HepG2 (cell line): ENCODE measurements around the gene HES1. TPM values are rescaled to one million over a fixed set of nuclear protein-coding genes. Genes with fewer than 3 reads are reported as not detected.

Experiments
- BHLHE40 ChIP-seq: IDR thresholded peaks from 2 replicates; pipeline ENCODE4 v1.6.1; 2011; ENCODE audit warnings: low read length, improper control_type of control experiment
- ELF3 ChIP-seq: IDR thresholded peaks from 2 replicates; pipeline ENCODE4 v1.6.1; 2016; ENCODE audit warnings: missing genetic modification reagents, missing compliant biosample characterization
- GPBP1L1 ChIP-seq: sonication (generic); formaldehyde crosslinking; IDR thresholded peaks from 2 replicates; pipeline ENCODE4 v1.5.0; 2020; ENCODE audit warnings: mild to moderate bottlenecking, missing genetic modification reagents
- HDAC2 ChIP-seq: sonication (generic); formaldehyde crosslinking; IDR thresholded peaks from 2 replicates; pipeline ENCODE4 v1.4.0; 2020; ENCODE audit warnings: missing genetic modification reagents
- KAT7 ChIP-seq: IDR thresholded peaks from 2 replicates; pipeline ENCODE4 v1.6.1; 2018; ENCODE audit warnings: borderline replicate concordance, missing compliant biosample characterization
- KLF15 ChIP-seq: sonication (generic); formaldehyde crosslinking; IDR thresholded peaks from 2 replicates; pipeline ENCODE4 v1.8.1; 2023; ENCODE audit warnings: borderline replicate concordance, mild to moderate bottlenecking, inconsistent platforms, missing genetic modification reagents, mixed read lengths
- KMT2B ChIP-seq: IDR thresholded peaks from 2 replicates; pipeline ENCODE4 v1.6.1; 2016; ENCODE audit warnings: missing genetic modification reagents, missing compliant biosample characterization
- MTF1 ChIP-seq: sonication (generic); formaldehyde crosslinking; IDR thresholded peaks from 2 replicates; pipeline ENCODE4 v1.5.0; 2020; ENCODE audit warnings: missing genetic modification reagents
- NAIF1 ChIP-seq: sonication (generic); formaldehyde crosslinking; IDR thresholded peaks from 2 replicates; pipeline ENCODE4 v1.5.0; 2020; ENCODE audit warnings: mild to moderate bottlenecking, missing genetic modification reagents, borderline replicate concordance
- NR1H2 ChIP-seq: sonication (generic); formaldehyde crosslinking; IDR thresholded peaks from 2 replicates; pipeline ENCODE4 v1.8.1; 2022; ENCODE audit warnings: low read depth, missing genetic modification reagents, borderline replicate concordance
- PLRG1 ChIP-seq: fragments of 450-650 bp; conservative IDR thresholded peaks from 2 replicates; pipeline ENCODE4 v1.6.1; 2016
- POGZ ChIP-seq: sonication (generic); formaldehyde crosslinking; IDR thresholded peaks from 2 replicates; pipeline ENCODE4 v1.4.0; 2020; ENCODE audit warnings: mild to moderate bottlenecking, missing genetic modification reagents
- SCMH1 ChIP-seq: sonication (generic); formaldehyde crosslinking; IDR thresholded peaks from 2 replicates; pipeline ENCODE4 v1.9.0; 2021; ENCODE audit warnings: missing genetic modification reagents, mild to moderate bottlenecking, borderline replicate concordance
- SRF ChIP-seq: IDR thresholded peaks from 2 replicates; pipeline ENCODE4 v1.6.1; 2011; ENCODE audit warnings: mild to moderate bottlenecking, low read depth, low read length, moderate library complexity
- SRSF1 ChIP-seq: fragments of 200-400 bp; formaldehyde crosslinking; optimal IDR thresholded peaks from 2 replicates; pipeline ENCODE3; 2017; ENCODE audit warnings: mild to moderate bottlenecking, low read depth, low read length, moderate library complexity
- TSC22D2 ChIP-seq: sonication (generic); formaldehyde crosslinking; IDR thresholded peaks from 2 replicates; pipeline ENCODE4 v1.5.1; 2020; ENCODE audit warnings: missing genetic modification reagents, mild to moderate bottlenecking, borderline replicate concordance
- U2AF1 ChIP-seq: fragments of 200-400 bp; formaldehyde crosslinking; optimal IDR thresholded peaks from 2 replicates; pipeline ENCODE3; 2017; ENCODE audit warnings: mild to moderate bottlenecking, low read depth, low read length
- ZBTB46 ChIP-seq: sonication (generic); formaldehyde crosslinking; IDR thresholded peaks from 2 replicates; pipeline ENCODE4 v1.4.0; 2020; ENCODE audit warnings: mild to moderate bottlenecking, missing genetic modification reagents, borderline replicate concordance
- ZBTB7B ChIP-seq: sonication (generic); formaldehyde crosslinking; IDR thresholded peaks from 2 replicates; pipeline ENCODE4 v1.4.0; 2020; ENCODE audit warnings: missing genetic modification reagents
- ZFY ChIP-seq: sonication (generic); formaldehyde crosslinking; IDR thresholded peaks from 2 replicates; pipeline ENCODE4 v1.4.0; 2020; ENCODE audit warnings: missing genetic modification reagents
- ZKSCAN1 ChIP-seq: fragments of 150-350 bp; IDR thresholded peaks from 2 replicates; pipeline ENCODE4 v1.6.1; 2014; ENCODE audit warnings: low read length
- ZNF20 ChIP-seq: sonication (generic); formaldehyde crosslinking; IDR thresholded peaks from 2 replicates; pipeline ENCODE4 v1.4.0; 2020; ENCODE audit warnings: mild to moderate bottlenecking, moderate library complexity, missing genetic modification reagents
- ZNF24 ChIP-seq: fragments of 450-650 bp; IDR thresholded peaks from 2 replicates; pipeline ENCODE4 v1.6.1; 2017; ENCODE audit warnings: antibody characterized with exemption, mild to moderate bottlenecking
- ZNF251 ChIP-seq: sonication (generic); formaldehyde crosslinking; IDR thresholded peaks from 2 replicates; pipeline ENCODE4 v1.9.0; 2021; ENCODE audit warnings: mild to moderate bottlenecking, missing genetic modification reagents
- ZNF30 ChIP-seq: sonication (generic); formaldehyde crosslinking; IDR thresholded peaks from 2 replicates; pipeline ENCODE4 v1.5.0; 2020; ENCODE audit warnings: mild to moderate bottlenecking, missing genetic modification reagents
- ZNF343 ChIP-seq: sonication (generic); formaldehyde crosslinking; IDR thresholded peaks from 2 replicates; pipeline ENCODE4 v1.4.0; 2020; ENCODE audit warnings: mild to moderate bottlenecking, missing genetic modification reagents
- ZNF468 ChIP-seq: sonication (generic); formaldehyde crosslinking; IDR thresholded peaks from 2 replicates; pipeline ENCODE4 v1.8.0; 2022; ENCODE audit warnings: mild to moderate bottlenecking, moderate library complexity, missing genetic modification reagents
- ZNF678 ChIP-seq: sonication (generic); formaldehyde crosslinking; IDR thresholded peaks from 2 replicates; pipeline ENCODE4 v1.4.0; 2020; ENCODE audit warnings: mild to moderate bottlenecking, missing genetic modification reagents
- ZNF7 ChIP-seq: IDR thresholded peaks from 2 replicates; pipeline ENCODE4 v1.6.1; 2016; ENCODE audit warnings: missing biosample characterization, missing genetic modification reagents
- polyA plus RNA-seq, 8 experiments: library from polyadenylated mRNA; depleted of rRNA in 3 of 8; stranded (reverse) in 7 of 8; unstranded in 1 of 8; fragments of >200 nt; fragmentation: Illumina TruSeq in 4 of 8; extraction: Trizol in 4 of 8; gene quantifications; 2 replicates each; pipeline versions ENCODE4 v1.2.1 to v1.2.3, GENCODE V29; 2011 to 2016; ENCODE audit warnings: low read depth in 4 of 8, missing spikeins in 1 of 8, mixed read lengths in 1 of 8; ENCODE audit not compliant: insufficient read depth in 1 of 8
- total RNA-seq, 5 experiments: library from RNA; depleted of rRNA; stranded (reverse); fragments of >200 nt; fragmentation: Illumina TruSeq; extraction: Trizol; gene quantifications; 2 replicates each; pipeline ENCODE4 v1.2.3, GENCODE V29; 2016; ENCODE audit warnings: low read depth in 1 of 5
- TF ChIP-seq, protein P1 (sequence below): sonication (generic); formaldehyde crosslinking; IDR thresholded peaks from 2 replicates; pipeline ENCODE4 v1.4.0; 2020; ENCODE audit warnings: missing genetic modification reagents, borderline replicate concordance

The HES1 gene
- total and polyA plus RNA-seq, 2 of the 13 experiments (the other 11 are each of a cell fraction or from before 2014, with no cell fraction given): 15.4 to 19.8 TPM

DNA sequence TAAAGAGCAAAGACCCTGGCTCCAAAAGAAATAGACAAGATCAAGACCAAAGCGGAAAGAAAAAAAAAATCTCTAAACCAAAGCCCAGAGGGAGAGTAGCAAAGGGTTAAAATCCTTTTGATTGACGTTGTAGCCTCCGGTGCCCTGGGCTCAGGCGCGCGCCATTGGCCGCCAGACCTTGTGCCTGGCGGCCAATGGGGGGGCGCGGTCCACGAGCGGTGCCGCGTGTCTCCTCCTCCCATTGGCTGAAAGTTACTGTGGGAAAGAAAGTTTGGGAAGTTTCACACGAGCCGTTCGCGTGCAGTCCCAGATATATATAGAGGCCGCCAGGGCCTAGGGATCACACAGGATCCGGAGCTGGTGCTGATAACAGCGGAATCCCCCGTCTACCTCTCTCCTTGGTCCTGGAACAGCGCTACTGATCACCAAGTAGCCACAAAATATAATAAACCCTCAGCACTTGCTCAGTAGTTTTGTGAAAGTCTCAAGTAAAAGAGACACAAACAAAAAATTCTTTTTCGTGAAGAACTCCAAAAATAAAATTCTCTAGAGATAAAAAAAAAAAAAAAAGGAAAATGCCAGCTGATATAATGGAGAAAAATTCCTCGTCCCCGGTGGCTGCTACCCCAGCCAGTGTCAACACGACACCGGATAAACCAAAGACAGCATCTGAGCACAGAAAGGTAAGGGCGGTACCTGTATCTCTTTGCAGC, at the start of gene HES1 (continued):
- TF ChIP-seq ZBTB46 (CRISPR knock-in tag): no peak
- no peak for TF ChIP-seq KAT7 (CRISPR knock-in tag)
- TF ChIP-seq ZNF343: 0 out of 2 replicates have a peak, but pooled peaks have one; percentile 32
- TF ChIP-seq KLF15 (CRISPR knock-in tag): peak; percentile 64; the same call in 1 of the 2 replicates
- peak; percentile 55 for TF ChIP-seq KMT2B
- TF ChIP-seq ZNF20 (CRISPR knock-in tag): no peak
- no peak for TF ChIP-seq ZNF24
- TF ChIP-seq U2AF1: no peak
- peak; percentile 84 for TF ChIP-seq ZFY (CRISPR knock-in tag)
- TF ChIP-seq SRSF1: peak; percentile 44
- TF ChIP-seq GPBP1L1 (CRISPR knock-in tag): no peak
- TF ChIP-seq POGZ (CRISPR knock-in tag): no peak
- TF ChIP-seq, protein P1, sequence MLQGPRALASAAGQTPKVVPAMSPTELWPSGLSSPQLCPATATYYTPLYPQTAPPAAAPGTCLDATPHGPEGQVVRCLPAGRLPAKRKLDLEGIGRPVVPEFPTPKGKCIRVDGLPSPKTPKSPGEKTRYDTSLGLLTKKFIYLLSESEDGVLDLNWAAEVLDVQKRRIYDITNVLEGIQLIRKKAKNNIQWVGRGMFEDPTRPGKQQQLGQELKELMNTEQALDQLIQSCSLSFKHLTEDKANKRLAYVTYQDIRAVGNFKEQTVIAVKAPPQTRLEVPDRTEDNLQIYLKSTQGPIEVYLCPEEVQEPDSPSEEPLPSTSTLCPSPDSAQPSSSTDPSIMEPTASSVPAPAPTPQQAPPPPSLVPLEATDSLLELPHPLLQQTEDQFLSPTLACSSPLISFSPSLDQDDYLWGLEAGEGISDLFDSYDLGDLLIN (CRISPR knock-in tag): no peak
- TF ChIP-seq ZNF30 (CRISPR knock-in tag): no peak
- no peak for TF ChIP-seq ZNF7 (CRISPR knock-in tag)
- peak; percentile 90 for TF ChIP-seq BHLHE40
- no peak for TF ChIP-seq TSC22D2
- no peak for TF ChIP-seq ZNF468 (CRISPR knock-in tag)
- no peak for TF ChIP-seq SCMH1 (CRISPR knock-in tag)
- peak; percentile 93 for TF ChIP-seq MTF1 (CRISPR knock-in tag)
- 0 out of 2 replicates have a peak, but pooled peaks have one; percentile 11 for TF ChIP-seq ZKSCAN1
- no peak for TF ChIP-seq NAIF1 (CRISPR knock-in tag)
- TF ChIP-seq PLRG1: no peak
- TF ChIP-seq ZNF251 (CRISPR knock-in tag): no peak
- TF ChIP-seq ZBTB7B (CRISPR knock-in tag): peak; percentile 82
- TF ChIP-seq HDAC2: peak; percentile 79
- peak; percentile 77 for TF ChIP-seq ELF3
- TF ChIP-seq SRF: no peak
- TF ChIP-seq ZNF678 (CRISPR knock-in tag): no peak
- no peak for TF ChIP-seq NR1H2 (CRISPR knock-in tag)
